GM19238 (cell line): ENCODE data around the gene TRIM21.
"Not testable (repeated sequence)": the region's sequence is repeated elsewhere in the genome, so short reads cannot be mapped to it uniquely, and the experiment has no call there.

Source experiments
- DNase-seq: peaks from one replicate; pipeline ENCODE4 v3.0.0; 2011; ENCODE audit warnings: low spot score; ENCODE audit not compliant: insufficient read length

Gene TRIM21

DNA sequence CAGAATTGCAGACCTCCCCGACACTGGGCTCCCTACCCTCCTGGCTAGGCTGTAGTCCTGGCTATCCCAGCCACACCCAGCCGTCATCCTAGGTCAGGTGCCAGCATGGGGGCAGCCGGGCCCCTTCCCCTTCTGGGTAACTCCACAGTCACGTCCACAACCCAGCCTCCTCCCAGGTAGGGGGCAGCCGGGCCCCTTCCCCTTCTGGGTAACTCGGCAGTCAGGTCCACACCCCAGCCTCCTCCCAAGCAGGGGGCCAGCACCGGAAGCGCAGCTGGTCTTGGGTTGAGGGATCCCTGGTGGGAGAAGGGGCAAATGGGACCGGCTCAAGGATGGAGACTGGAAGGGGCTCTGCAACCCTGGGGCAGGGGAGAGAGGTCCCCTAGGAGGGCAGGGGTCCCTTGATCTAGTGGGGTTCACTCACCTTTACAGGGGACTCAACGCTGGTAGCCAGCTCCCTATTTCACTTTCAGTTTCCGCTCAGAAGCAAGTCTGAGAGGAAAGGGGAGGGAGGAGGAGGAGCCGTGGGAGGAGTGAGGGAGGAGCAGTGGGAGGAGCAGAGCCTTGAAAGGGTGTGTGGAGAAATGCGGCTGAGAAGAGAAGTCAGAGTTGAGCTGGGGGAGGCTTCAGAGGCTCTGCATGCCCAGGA is at the start of gene TRIM21:
TSS of gene TRIM21 (minus strand) at position 494 of the 649 bp plus-strand sequence. CDS start 3,293 bp downstream, outside the sequence.
- DNase-seq: peak; percentile 66

GRCh38 chr11:4441515-4441914 is 48.0 kb upstream of the TRIM21 start:
- no peak for DNase-seq

GRCh38 chr11:4436411-4436810 is 42.9 kb upstream of the TRIM21 start:
- DNase-seq: no peak

GRCh38 chr11:4433856-4434255 is 40.4 kb upstream of the TRIM21 start:
- DNase-seq: no peak

DNA sequence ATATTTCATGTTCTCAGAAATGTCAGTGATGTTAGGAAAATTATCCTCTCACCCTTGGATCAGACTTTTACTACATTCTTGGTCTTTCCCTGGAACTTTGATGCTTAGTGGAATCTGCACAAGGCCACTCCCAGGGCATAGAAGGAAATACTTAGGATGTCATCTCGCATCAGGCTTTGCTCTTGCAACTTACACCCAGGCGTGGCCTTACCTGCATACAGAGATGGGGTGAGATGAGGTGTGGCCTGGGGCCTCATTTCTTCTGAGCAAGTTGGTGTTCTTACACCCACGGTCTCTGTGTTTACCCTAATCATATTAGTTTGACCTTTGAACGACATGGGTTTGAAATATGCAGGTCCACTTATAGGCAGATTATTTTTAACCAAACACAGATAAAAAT is 36.5 kb upstream of the TRIM21 start:
- DNase-seq: no peak

- no peak for DNase-seq
Observed at GRCh38 chr11:4418403-4418802, 24.9 kb upstream of the TRIM21 start.

DNA sequence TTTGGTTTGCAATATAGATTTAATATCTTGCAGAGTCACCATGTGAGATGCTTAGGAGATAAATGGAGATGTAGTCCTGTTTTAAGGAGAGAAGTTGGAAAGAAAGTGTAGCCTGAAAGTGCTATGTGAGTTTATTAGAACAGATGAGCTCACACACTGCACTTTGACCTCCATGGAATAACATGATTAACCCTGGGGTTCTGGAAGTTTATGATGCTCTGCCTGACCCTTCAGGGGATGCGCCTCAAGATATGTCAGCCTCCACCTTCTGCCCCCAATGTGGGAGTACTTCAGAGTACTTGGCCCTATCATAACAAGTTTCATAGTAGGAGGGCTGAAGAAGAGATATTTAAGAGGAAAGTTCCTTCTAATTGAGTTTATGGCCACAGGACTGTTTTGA is 23.3 kb upstream of the TRIM21 start:
- DNase-seq: no peak

- DNase-seq: no peak
Observed at GRCh38 chr11:4416306-4416705, 22.8 kb upstream of the TRIM21 start.

DNA sequence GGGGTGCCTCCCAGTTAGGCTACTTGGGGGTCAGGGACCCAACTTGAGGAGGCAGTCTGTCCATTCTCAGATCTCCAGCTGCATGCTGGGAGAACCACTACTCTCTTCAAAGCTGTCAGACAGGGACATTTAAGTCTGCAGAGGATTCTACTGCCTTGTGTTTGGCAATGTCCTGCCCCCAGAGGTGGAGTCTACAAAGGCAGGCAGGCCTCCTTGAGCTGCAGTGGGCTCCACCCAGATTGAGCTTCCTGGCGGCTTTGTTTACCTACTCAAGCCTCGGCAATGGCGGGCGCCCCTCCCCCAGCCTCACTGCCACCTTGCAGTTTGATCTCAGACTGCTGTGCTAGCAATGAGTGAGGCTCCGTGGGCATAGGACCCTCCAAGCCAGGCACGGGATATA is 12.7 kb upstream of the TRIM21 start:
- DNase-seq: not testable (repeated sequence)

DNA sequence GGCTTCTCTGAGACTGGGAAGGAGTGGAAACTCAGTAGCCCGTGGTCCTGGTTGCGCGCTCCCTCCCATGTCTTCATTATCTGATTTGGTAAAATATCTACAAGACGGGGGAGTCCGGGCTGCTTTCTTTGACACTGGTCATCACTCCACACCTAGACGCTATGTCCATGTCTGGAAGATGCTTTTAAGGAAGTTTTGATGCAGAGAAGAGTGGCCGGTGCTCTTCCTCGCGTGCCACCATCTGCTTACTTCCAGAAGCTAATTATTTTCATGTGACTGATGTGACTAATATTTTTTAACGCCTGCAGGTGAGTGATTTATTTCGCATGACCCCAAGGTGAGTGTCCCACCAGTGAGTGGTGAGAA is 339 bp upstream of the TRIM21 start:
- DNase-seq: no peak

- DNase-seq: no peak
Observed at GRCh38 chr11:4388221-4388620, 5.3 kb downstream of the TRIM21 start.

DNA sequence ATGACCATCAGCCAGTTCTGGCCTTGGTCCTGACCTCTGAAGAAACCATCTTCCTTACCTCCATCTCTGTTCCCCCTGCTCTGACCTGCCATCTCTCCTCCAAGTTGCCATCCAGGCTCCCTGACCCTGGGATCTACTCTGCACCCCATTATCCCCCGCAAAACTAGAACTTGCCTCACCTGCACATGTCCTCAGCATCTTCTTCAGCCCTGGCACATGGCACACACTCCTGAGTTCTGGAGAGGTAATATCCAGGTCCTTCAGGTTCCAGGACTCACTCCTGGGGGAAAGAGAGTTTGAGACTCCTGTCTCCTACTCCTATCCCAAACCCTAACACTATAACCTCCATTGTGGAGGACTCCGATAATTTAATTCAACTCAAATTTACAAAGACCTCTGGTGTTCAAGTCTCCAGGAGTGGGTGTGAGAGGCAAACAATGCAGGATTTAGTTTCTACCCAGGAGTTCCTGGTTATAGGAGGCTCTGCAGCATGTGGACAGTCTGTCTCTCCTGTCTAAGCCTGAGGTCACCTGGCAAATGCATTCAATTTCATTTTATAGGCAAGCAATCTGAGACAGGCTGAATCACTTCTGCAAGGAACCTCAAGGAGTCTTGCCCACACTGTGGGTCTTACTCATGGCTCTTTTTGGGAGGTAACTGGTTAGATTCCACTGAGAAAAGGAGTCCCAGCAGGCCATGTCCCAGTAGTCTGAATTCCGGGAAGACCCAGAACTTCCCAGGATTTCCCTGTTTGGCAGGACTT is 7.3 kb downstream of the TRIM21 start:
- DNase-seq: no peak

DNA sequence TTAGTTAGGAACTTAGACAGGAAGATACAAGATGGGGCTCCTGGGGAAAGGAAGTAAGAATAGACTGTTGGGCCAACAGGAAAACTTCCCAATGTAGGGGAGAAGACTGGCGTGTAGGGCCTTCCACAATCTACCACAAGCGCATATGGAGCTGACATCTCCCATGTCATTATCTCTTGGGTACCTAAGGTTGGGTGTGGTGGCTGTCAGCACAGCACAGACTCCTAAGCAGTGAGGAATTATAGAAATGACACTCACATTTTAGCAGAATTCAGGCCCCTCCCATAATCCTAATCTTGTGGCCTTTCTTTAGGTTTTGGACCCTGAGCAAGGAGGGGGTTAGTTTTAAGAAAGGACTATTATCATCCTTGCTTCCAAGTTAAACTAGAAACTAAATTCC is 11.6 kb downstream of the TRIM21 start:
- DNase-seq: no peak

DNA sequence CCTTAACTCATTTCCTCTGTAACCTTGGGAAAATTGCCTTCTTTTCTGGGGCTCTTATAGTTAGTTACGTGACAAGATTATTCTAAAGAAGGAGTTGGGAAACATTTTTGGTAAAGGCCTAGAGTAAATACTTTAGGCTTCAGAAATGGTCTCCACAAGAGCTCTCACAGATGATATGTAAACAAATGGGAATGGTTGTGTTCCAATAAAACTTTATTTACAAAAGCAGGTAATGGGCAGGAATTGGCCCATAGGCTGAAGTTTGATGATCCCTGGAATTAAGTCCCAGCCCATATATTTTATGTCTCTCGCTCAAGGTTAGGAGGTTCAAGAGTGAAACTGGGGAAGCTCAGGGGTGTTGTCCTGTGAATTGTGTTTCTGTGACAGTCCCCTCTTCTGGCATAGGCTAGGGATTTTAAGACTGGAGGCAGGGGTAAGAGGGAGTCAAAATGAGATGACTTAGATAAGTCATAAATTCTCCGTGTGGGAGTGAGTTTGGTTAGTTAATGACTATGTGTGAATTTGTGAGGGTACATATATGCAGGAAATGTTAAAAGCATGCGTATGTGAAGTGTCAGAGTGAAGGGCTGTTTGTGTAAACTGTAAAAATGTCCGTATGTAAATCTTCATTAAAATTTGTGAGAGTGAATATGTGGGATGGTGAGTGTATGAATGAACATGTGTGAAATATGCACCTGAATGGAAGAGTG is 17.9 kb downstream of the TRIM21 start:
- no peak for DNase-seq

GRCh38 chr11:4370166-4370565 is 23.3 kb downstream of the TRIM21 start:
- DNase-seq: no peak

GRCh38 chr11:4368286-4368685 is 25.2 kb downstream of the TRIM21 start, which contains the start of gene OR52B4:
Gene OR52B4 (minus strand): TSS chr11:4368386. CDS start chr11:4368295, 91 bp downstream.
- DNase-seq: no peak

GRCh38 chr11:4348142-4348541 is 45.4 kb downstream of the TRIM21 start:
- DNase-seq: not testable (repeated sequence)

- DNase-seq: not testable (repeated sequence)
Observed at GRCh38 chr11:4345366-4345765, 48.1 kb downstream of the TRIM21 start.
